HCT116 (cell line): ENCODE measurements around the gene ERC2.

Experiments
- POLR2A ChIP-seq: IDR thresholded peaks from 2 replicates; pipeline ENCODE4 v1.7.0; 2011; ENCODE audit warnings: borderline replicate concordance; ENCODE audit not compliant: insufficient read depth, insufficient read length; ENCODE audit errors: extremely low read depth
- POLR2AphosphoS5 ChIP-seq: IDR thresholded peaks from 2 replicates; pipeline ENCODE4 v1.6.1; 2011; ENCODE audit warnings: mild to moderate bottlenecking, low read depth, low read length, moderate library complexity
- TCF7L2 ChIP-seq: IDR thresholded peaks from 2 replicates; pipeline ENCODE4 v1.7.0; 2011; ENCODE audit warnings: borderline replicate concordance, inconsistent platforms; ENCODE audit not compliant: insufficient read depth, insufficient read length; ENCODE audit errors: extremely low read depth
- ZNF274 ChIP-seq: fragments of 200-500 bp; sonication (Bioruptor generic); IDR thresholded peaks from 2 replicates; pipeline ENCODE4 v1.6.1; 2014; ENCODE audit warnings: mild to moderate bottlenecking, low read depth, low read length, inconsistent platforms
- TF ChIP-seq, protein P1 (sequence below), 3 experiments: fragments of 200-600 bp in 1 of 3; sonication (generic) in 1 of 3; IDR thresholded peaks in 2 of 3; conservative IDR thresholded peaks in 1 of 3; 2 replicates each; pipeline ENCODE4 v1.5.1; 2012 to 2017; ENCODE audit warnings: low read depth in 2 of 3, low read length in 2 of 3, antibody characterized with exemption in 1 of 3, borderline replicate concordance in 1 of 3, control low read depth in 1 of 3, mild to moderate bottlenecking in 1 of 3, mixed read lengths in 1 of 3, mixed run types in 1 of 3, moderate library complexity in 1 of 3; ENCODE audit not compliant: insufficient read depth in 1 of 3

DNA sequence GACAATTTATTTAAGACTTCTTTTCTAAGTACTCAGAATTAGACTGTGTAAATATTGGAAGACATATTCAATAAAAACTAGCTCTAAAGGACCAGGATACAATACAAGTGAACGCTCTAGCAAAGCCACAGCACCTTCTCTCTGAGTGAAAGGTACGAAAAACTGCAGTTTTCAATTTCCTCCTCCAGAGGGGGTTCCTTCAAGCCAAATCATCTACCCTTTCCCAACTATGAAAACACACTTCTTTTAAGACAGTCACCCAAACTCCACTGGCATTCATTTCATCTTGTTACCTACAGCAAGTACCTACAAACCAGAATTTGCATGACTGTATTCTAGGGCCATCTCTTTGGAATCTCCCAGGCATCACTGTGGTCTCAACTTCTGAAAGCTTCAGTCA lies 165.8 kb downstream of the ERC2 start:
- TF ChIP-seq, protein P1, sequence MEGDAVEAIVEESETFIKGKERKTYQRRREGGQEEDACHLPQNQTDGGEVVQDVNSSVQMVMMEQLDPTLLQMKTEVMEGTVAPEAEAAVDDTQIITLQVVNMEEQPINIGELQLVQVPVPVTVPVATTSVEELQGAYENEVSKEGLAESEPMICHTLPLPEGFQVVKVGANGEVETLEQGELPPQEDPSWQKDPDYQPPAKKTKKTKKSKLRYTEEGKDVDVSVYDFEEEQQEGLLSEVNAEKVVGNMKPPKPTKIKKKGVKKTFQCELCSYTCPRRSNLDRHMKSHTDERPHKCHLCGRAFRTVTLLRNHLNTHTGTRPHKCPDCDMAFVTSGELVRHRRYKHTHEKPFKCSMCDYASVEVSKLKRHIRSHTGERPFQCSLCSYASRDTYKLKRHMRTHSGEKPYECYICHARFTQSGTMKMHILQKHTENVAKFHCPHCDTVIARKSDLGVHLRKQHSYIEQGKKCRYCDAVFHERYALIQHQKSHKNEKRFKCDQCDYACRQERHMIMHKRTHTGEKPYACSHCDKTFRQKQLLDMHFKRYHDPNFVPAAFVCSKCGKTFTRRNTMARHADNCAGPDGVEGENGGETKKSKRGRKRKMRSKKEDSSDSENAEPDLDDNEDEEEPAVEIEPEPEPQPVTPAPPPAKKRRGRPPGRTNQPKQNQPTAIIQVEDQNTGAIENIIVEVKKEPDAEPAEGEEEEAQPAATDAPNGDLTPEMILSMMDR (IDR thresholded peaks at IDR 0.05 in 2 of 3, conservative IDR thresholded peaks at IDR 0.05 in 1 of 3; ENCODE audit: borderline replicate concordance in 1 of 3, insufficient read depth in 1 of 3, low read depth in 2 of 3, low read length in 2 of 3): peak in 2 of 3 experiments; percentile 40 to 43; a peak in 4 of 6 replicates
- no peak for TF ChIP-seq POLR2AphosphoS5
- TF ChIP-seq TCF7L2: no peak
- no peak for TF ChIP-seq POLR2A
- TF ChIP-seq ZNF274: no peak
